NCI-H128 (cell line): ENCODE data around the gene CRIP2.

Source experiments
- DNase-seq: peaks from one replicate; lab custom pipeline; 2025; ENCODE audit not compliant: unreplicated experiment; lab: John Stamatoyannopoulos, UW

CRIP2 gene

GRCh38 chr14:105487449-105487985 lies 12.9 kb downstream of the CRIP2 start:
- DNase-seq = no peak

- DNase-seq = no peak
Observed at GRCh38 chr14:105487986-105488777, 13.6 kb downstream of the CRIP2 start.

- DNase-seq = no peak
Observed at GRCh38 chr14:105488781-105489541, 14.3 kb downstream of the CRIP2 start.

GRCh38 chr14:105489542-105490266 lies 15.1 kb downstream of the CRIP2 start:
- peak; percentile 82 for DNase-seq

GRCh38 chr14:105490267-105490571 lies 15.6 kb downstream of the CRIP2 start:
- no peak for DNase-seq

- peak; percentile 100 for DNase-seq
Observed at GRCh38 chr14:105490572-105491365, 16.1 kb downstream of the CRIP2 start, which contains the start of gene TEDC1. TSS of gene TEDC1 (plus strand) at chr14:105491246. CDS start at chr14:105491376, 130 bp downstream.

GRCh38 chr14:105491366-105491973 lies 16.8 kb downstream of the CRIP2 start:
- no peak for DNase-seq

GRCh38 chr14:105492031-105492970 lies 17.7 kb downstream of the CRIP2 start:
- DNase-seq = no peak

GRCh38 chr14:105492971-105493871 lies 18.6 kb downstream of the CRIP2 start:
- DNase-seq = no peak

- DNase-seq = no peak
Observed at GRCh38 chr14:105493921-105494605, 19.4 kb downstream of the CRIP2 start.

GRCh38 chr14:105494606-105494929 lies 19.9 kb downstream of the CRIP2 start:
- no peak for DNase-seq

GRCh38 chr14:105495101-105495989 lies 20.7 kb downstream of the CRIP2 start:
- no peak for DNase-seq

- DNase-seq = no peak
Observed at GRCh38 chr14:105495990-105496830, 21.6 kb downstream of the CRIP2 start.

- DNase-seq = no peak
Observed at GRCh38 chr14:105496831-105497591, 22.4 kb downstream of the CRIP2 start.
